ENCODE results near the gene ARPC3. TPM values are rescaled to one million over a fixed set of nuclear protein-coding genes. Genes with fewer than 3 reads are reported as not detected.

The ARPC3 gene
- total and polyA plus RNA-seq, 9 of the 15 experiments (the other 6 are each of a cell fraction or from before 2014, with no cell fraction given), result 74.2 to 575 (median 345) TPM

- Histone ChIP-seq H2AFZ (ENCODE audit: low read depth, low read length) (no peak overlapping the region), H3K9me3 (replicated peaks; ENCODE audit: control insufficient read depth, insufficient read depth, low read depth, low read length) (no peaks in the 10 kb centered on the region), H3K4me3 (no peak overlapping the region), H3K79me2 (ENCODE audit: control insufficient read depth, insufficient read depth, low read length) (peaks cover 14% of the 10 kb centered on the region), H3K36me3 (ENCODE audit: control insufficient read depth, insufficient read depth, low read length) (peaks cover 70% of the 10 kb centered on the region), H3K9me1 (ENCODE audit: control insufficient read depth, insufficient read depth, low read length) (no peaks in the 10 kb centered on the region), H3K4me1 (replicated peaks in 1 of 2; ENCODE audit: control insufficient read depth in 2 of 2, insufficient read depth in 2 of 2, low read length in 2 of 2) (peaks cover 9 to 19% of the 10 kb centered on the region in 2 experiments; a peak in 4 of 5 replicates), H3K9ac (ENCODE audit: insufficient read depth in 1 of 2, low read depth in 2 of 2, low read length in 2 of 2) (no peak overlapping the region), H3K4me2 (ENCODE audit: insufficient read depth, low read length) (no peak overlapping the region), H3K27me3 (ENCODE audit: control insufficient read depth in 2 of 2, insufficient read depth in 2 of 2, low read length in 2 of 2) (no peaks in the 10 kb centered on the region), H4K20me1 (replicated peaks; ENCODE audit: control insufficient read depth, insufficient read depth, low read length) (no peaks in the 10 kb centered on the region), H3K27ac (ENCODE audit: extremely low read depth, low read depth, low read length) (no peak overlapping the region)
- DNase-seq (ENCODE audit: extremely low read depth in 1 of 4, low spot score in 3 of 4), result no peak
- in situ Hi-C loops (cut with MboI), result loop anchor here (5.0 kb wide), 1 partner anchor 374 kb away; no protein-coding TSS in a partner anchor
- no peak for ATAC-seq
- ChIA-PET POLR2A (no interaction called here), CTCF (ENCODE audit: low intra/inter-chr PET ratio) (interaction anchor here (0.6 kb wide), 1 partner anchor 151 kb away, joined by 4 read pairs; no protein-coding TSS in a partner anchor)
- FAIRE-seq, result no peak
- 86% methylated on average over 4 of the region's 4 CpGs for WGBS (ENCODE audit: insufficient coverage, low coverage, missing lambda C conversion rate)
- BruUV-seq (replicated peaks), result no TSS peak
- intact Hi-C loops (cut with micrococcal nuclease), result loop anchor here (5.0 kb wide), 2 partner anchors 374 to 434 kb away; no protein-coding TSS in a partner anchor
- TF ChIP-seq, protein P1, sequence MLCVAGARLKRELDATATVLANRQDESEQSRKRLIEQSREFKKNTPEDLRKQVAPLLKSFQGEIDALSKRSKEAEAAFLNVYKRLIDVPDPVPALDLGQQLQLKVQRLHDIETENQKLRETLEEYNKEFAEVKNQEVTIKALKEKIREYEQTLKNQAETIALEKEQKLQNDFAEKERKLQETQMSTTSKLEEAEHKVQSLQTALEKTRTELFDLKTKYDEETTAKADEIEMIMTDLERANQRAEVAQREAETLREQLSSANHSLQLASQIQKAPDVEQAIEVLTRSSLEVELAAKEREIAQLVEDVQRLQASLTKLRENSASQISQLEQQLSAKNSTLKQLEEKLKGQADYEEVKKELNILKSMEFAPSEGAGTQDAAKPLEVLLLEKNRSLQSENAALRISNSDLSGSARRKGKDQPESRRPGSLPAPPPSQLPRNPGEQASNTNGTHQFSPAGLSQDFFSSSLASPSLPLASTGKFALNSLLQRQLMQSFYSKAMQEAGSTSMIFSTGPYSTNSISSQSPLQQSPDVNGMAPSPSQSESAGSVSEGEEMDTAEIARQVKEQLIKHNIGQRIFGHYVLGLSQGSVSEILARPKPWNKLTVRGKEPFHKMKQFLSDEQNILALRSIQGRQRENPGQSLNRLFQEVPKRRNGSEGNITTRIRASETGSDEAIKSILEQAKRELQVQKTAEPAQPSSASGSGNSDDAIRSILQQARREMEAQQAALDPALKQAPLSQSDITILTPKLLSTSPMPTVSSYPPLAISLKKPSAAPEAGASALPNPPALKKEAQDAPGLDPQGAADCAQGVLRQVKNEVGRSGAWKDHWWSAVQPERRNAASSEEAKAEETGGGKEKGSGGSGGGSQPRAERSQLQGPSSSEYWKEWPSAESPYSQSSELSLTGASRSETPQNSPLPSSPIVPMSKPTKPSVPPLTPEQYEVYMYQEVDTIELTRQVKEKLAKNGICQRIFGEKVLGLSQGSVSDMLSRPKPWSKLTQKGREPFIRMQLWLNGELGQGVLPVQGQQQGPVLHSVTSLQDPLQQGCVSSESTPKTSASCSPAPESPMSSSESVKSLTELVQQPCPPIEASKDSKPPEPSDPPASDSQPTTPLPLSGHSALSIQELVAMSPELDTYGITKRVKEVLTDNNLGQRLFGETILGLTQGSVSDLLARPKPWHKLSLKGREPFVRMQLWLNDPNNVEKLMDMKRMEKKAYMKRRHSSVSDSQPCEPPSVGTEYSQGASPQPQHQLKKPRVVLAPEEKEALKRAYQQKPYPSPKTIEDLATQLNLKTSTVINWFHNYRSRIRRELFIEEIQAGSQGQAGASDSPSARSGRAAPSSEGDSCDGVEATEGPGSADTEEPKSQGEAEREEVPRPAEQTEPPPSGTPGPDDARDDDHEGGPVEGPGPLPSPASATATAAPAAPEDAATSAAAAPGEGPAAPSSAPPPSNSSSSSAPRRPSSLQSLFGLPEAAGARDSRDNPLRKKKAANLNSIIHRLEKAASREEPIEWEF (CRISPR knock-in tag; IDR thresholded peaks at IDR 0.05), result no peak
- TF ChIP-seq ZC3H8 (IDR thresholded peaks at IDR 0.05) (no peak), NR2C1 (IDR thresholded peaks at IDR 0.05) (no peak), NR2C1 (tag; IDR thresholded peaks at IDR 0.05) (no peak), ZKSCAN8 (CRISPR knock-in tag; IDR thresholded peaks at IDR 0.05) (no peak), CHD1 (IDR thresholded peaks at IDR 0.05; ENCODE audit: low read length) (no peak), ZNF644 (tag; IDR thresholded peaks at IDR 0.05; ENCODE audit: low read depth) (no peak), FOSL1 (tag; conservative IDR thresholded peaks at IDR 0.05) (no peak), ZNF79 (CRISPR knock-in tag; IDR thresholded peaks at IDR 0.05; ENCODE audit: low read depth) (no peak), PBX2 (CRISPR knock-in tag; IDR thresholded peaks at IDR 0.05; ENCODE audit: low read depth) (no peak), PBX2 (tag; conservative IDR thresholded peaks at IDR 0.05; ENCODE audit: low read depth) (no peak), MCM7 (IDR thresholded peaks at IDR 0.05) (no peak)
- TF ChIP-seq, protein P2, sequence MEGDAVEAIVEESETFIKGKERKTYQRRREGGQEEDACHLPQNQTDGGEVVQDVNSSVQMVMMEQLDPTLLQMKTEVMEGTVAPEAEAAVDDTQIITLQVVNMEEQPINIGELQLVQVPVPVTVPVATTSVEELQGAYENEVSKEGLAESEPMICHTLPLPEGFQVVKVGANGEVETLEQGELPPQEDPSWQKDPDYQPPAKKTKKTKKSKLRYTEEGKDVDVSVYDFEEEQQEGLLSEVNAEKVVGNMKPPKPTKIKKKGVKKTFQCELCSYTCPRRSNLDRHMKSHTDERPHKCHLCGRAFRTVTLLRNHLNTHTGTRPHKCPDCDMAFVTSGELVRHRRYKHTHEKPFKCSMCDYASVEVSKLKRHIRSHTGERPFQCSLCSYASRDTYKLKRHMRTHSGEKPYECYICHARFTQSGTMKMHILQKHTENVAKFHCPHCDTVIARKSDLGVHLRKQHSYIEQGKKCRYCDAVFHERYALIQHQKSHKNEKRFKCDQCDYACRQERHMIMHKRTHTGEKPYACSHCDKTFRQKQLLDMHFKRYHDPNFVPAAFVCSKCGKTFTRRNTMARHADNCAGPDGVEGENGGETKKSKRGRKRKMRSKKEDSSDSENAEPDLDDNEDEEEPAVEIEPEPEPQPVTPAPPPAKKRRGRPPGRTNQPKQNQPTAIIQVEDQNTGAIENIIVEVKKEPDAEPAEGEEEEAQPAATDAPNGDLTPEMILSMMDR (IDR thresholded peaks at IDR 0.05 in 2 of 3, conservative IDR thresholded peaks at IDR 0.05 in 1 of 3; ENCODE audit: insufficient read depth in 2 of 3, low read depth in 1 of 3, low read length in 3 of 3), result no peak
Measured at GRCh38 chr12:110453569-110454296, 3.6 kb upstream of the ARPC3 start.
